ENCODE data around the gene ANXA2R. TPM values are rescaled to one million over a fixed set of nuclear protein-coding genes. Genes with fewer than 3 reads are reported as not detected.
"Not testable (repeated sequence)": the region's sequence is repeated elsewhere in the genome, so short reads cannot be mapped to it uniquely, and the experiment has no call there.

Gene ANXA2R
- total RNA-seq (1 to 10 TPM; 1.3 to 2.8 TPM), polyA plus RNA-seq (ENCODE audit: insufficient read length in 2 of 2) (1 to 10 TPM in 1 of 2 donors, under 1 TPM in 1; 0.57 to 1.2 TPM)
- long read RNA-seq, donor 1, partial matches to known transcripts: 0 of 2 reads
- long read RNA-seq, donor 1, other reads (novel, unspliced or antisense): 0 of 2 reads
- long read RNA-seq, donor 2, partial matches to known transcripts: 0 of 1 reads
- long read RNA-seq, donor 2, other reads (novel, unspliced or antisense): 0 of 1 reads
- long read RNA-seq, donor 3: 0 reads
- long read RNA-seq, donor 4, transcript ANXA2R-202 (1 exons, 1,265 nt): major isoform, 8 of 8 reads
- long read RNA-seq, donor 4, partial matches to known transcripts: 0 of 8 reads
- long read RNA-seq, donor 4, other reads (novel, unspliced or antisense): 0 of 8 reads

GRCh38 chr5:43040287-43041098 is at the start of gene ANXA2R:
Gene ANXA2R, minus strand, starts transcription at chr5:43040319. Its CDS starts 273 bp downstream, at chr5:43040046.
- peak in 4 of 6 donors; percentile 44 to 95 (median 81) for DNase-seq (ENCODE audit: low read depth in 4 of 6, low spot score in 6 of 6)

GRCh38 chr5:43086118-43086908 is 46.2 kb upstream of the ANXA2R start:
- WGBS (ENCODE audit: insufficient coverage): no CpG with 5 or more reads among the region's 5 CpGs
- not testable (repeated sequence) for DNase-seq (ENCODE audit: low read depth in 4 of 6, low spot score in 6 of 6); H3K9me3 ChIP-seq (ENCODE audit: control insufficient read depth, insufficient read depth, low read length); H3K4me3 ChIP-seq (ENCODE audit: low read depth, low read length); H3K4me1 ChIP-seq (ENCODE audit: control insufficient read depth, insufficient read depth, low read length); H3K27ac ChIP-seq (ENCODE audit: low read depth, low read length); H3K27me3 ChIP-seq (ENCODE audit: control insufficient read depth, insufficient read depth, low read length); H3K36me3 ChIP-seq (ENCODE audit: control insufficient read depth, insufficient read depth, low read length)

More at GRCh38 chr5:43040287-43041098, at the start of gene ANXA2R:
- Histone ChIP-seq H3K27ac (ENCODE audit: low read depth, low read length) (peak within 1 kb of the TSS; percentile 18), H3K27me3 (ENCODE audit: control insufficient read depth, insufficient read depth, low read length) (peaks cover 93% of the 10 kb centered on the region), H3K4me3 (ENCODE audit: low read depth, low read length) (peak within 1 kb of the TSS; percentile 51), H3K4me1 (ENCODE audit: control insufficient read depth, insufficient read depth, low read length) (peaks cover 44% of the 10 kb centered on the region), H3K36me3 (ENCODE audit: control insufficient read depth, insufficient read depth, low read length) (no peaks in the 10 kb centered on the region), H3K9me3 (ENCODE audit: control insufficient read depth, insufficient read depth, low read length) (no peaks in the 10 kb centered on the region)
- 3% methylated on average over 41 of the region's 47 CpGs for WGBS (ENCODE audit: insufficient coverage)

- Histone ChIP-seq H3K4me1 (ENCODE audit: control insufficient read depth, insufficient read depth, low read length) (no peaks in the 10 kb centered on the region), H3K27me3 (ENCODE audit: control insufficient read depth, insufficient read depth, low read length) (no peaks in the 10 kb centered on the region), H3K36me3 (ENCODE audit: control insufficient read depth, insufficient read depth, low read length) (peaks cover 6% of the 10 kb centered on the region), H3K9me3 (ENCODE audit: control insufficient read depth, insufficient read depth, low read length) (no peaks in the 10 kb centered on the region), H3K4me3 (ENCODE audit: low read depth, low read length) (no peak overlapping the region), H3K27ac (ENCODE audit: low read depth, low read length) (no peak overlapping the region)
- 100% methylated on average over 1 of the region's 5 CpGs for WGBS (ENCODE audit: insufficient coverage)
- DNase-seq (ENCODE audit: low read depth in 4 of 6, low spot score in 6 of 6): no peak
Observed at GRCh38 chr5:43085453-43085852, 45.3 kb upstream of the ANXA2R start.

- WGBS (ENCODE audit: insufficient coverage): no CpG with 5 or more reads among the region's 7 CpGs
- DNase-seq (ENCODE audit: low read depth in 4 of 6, low spot score in 6 of 6); H3K27me3 ChIP-seq (ENCODE audit: control insufficient read depth, insufficient read depth, low read length); H3K4me3 ChIP-seq (ENCODE audit: low read depth, low read length); H3K9me3 ChIP-seq (ENCODE audit: control insufficient read depth, insufficient read depth, low read length); H3K36me3 ChIP-seq (ENCODE audit: control insufficient read depth, insufficient read depth, low read length); H3K27ac ChIP-seq (ENCODE audit: low read depth, low read length); H3K4me1 ChIP-seq (ENCODE audit: control insufficient read depth, insufficient read depth, low read length): not testable (repeated sequence)
Observed at GRCh38 chr5:43084468-43084867, 44.3 kb upstream of the ANXA2R start.

GRCh38 chr5:43081345-43081744 is 41.2 kb upstream of the ANXA2R start:
- not testable (repeated sequence) for H3K27me3 ChIP-seq (ENCODE audit: control insufficient read depth, insufficient read depth, low read length); DNase-seq (ENCODE audit: low read depth in 4 of 6, low spot score in 6 of 6); H3K9me3 ChIP-seq (ENCODE audit: control insufficient read depth, insufficient read depth, low read length); H3K4me3 ChIP-seq (ENCODE audit: low read depth, low read length); H3K27ac ChIP-seq (ENCODE audit: low read depth, low read length); H3K4me1 ChIP-seq (ENCODE audit: control insufficient read depth, insufficient read depth, low read length)
- peaks cover 13% of the 10 kb centered on the region for H3K36me3 ChIP-seq (ENCODE audit: control insufficient read depth, insufficient read depth, low read length)
- WGBS (ENCODE audit: insufficient coverage): 89% methylated on average over 1 of the region's 2 CpGs

GRCh38 chr5:43078956-43079355 is 38.8 kb upstream of the ANXA2R start:
- no peak for DNase-seq (ENCODE audit: low read depth in 4 of 6, low spot score in 6 of 6)

GRCh38 chr5:43077446-43078191 is 37.5 kb upstream of the ANXA2R start:
- 94% methylated on average over 3 of the region's 7 CpGs for WGBS (ENCODE audit: insufficient coverage)
- DNase-seq (ENCODE audit: low read depth in 4 of 6, low spot score in 6 of 6): not testable (repeated sequence)

More at GRCh38 chr5:43078956-43079355, 38.8 kb upstream of the ANXA2R start:
- no peaks in the 10 kb centered on the region for H3K4me1 ChIP-seq (ENCODE audit: control insufficient read depth, insufficient read depth, low read length)
- H3K9me3 ChIP-seq (ENCODE audit: control insufficient read depth, insufficient read depth, low read length): no peaks in the 10 kb centered on the region
- 100% methylated on average over 2 of the region's 4 CpGs for whole genome bisulfite sequencing (ENCODE audit: insufficient coverage)
- no peak overlapping the region for H3K4me3 ChIP-seq (ENCODE audit: low read depth, low read length)
- no peaks in the 10 kb centered on the region for H3K27me3 ChIP-seq (ENCODE audit: control insufficient read depth, insufficient read depth, low read length)
- peaks cover 18% of the 10 kb centered on the region for H3K36me3 ChIP-seq (ENCODE audit: control insufficient read depth, insufficient read depth, low read length)
- H3K27ac ChIP-seq (ENCODE audit: low read depth, low read length): no peak overlapping the region

GRCh38 chr5:43075319-43076293 is 35.5 kb upstream of the ANXA2R start:
- no peak overlapping the region for H3K27ac ChIP-seq (ENCODE audit: low read depth, low read length)
- H3K4me3 ChIP-seq (ENCODE audit: low read depth, low read length): no peak overlapping the region
- WGBS (ENCODE audit: insufficient coverage): 94% methylated on average over 9 of the region's 12 CpGs
- H3K27me3 ChIP-seq (ENCODE audit: control insufficient read depth, insufficient read depth, low read length): no peaks in the 10 kb centered on the region
- peaks cover 5% of the 10 kb centered on the region for H3K4me1 ChIP-seq (ENCODE audit: control insufficient read depth, insufficient read depth, low read length)
- no peak for DNase-seq (ENCODE audit: low read depth in 4 of 6, low spot score in 6 of 6)
- peaks cover 44% of the 10 kb centered on the region for H3K36me3 ChIP-seq (ENCODE audit: control insufficient read depth, insufficient read depth, low read length)
- H3K9me3 ChIP-seq (ENCODE audit: control insufficient read depth, insufficient read depth, low read length): no peaks in the 10 kb centered on the region

More at GRCh38 chr5:43077446-43078191, 37.5 kb upstream of the ANXA2R start:
- H3K36me3 ChIP-seq (ENCODE audit: control insufficient read depth, insufficient read depth, low read length): peaks cover 25% of the 10 kb centered on the region
- not testable (repeated sequence) for H3K27me3 ChIP-seq (ENCODE audit: control insufficient read depth, insufficient read depth, low read length); H3K4me1 ChIP-seq (ENCODE audit: control insufficient read depth, insufficient read depth, low read length); H3K9me3 ChIP-seq (ENCODE audit: control insufficient read depth, insufficient read depth, low read length); H3K27ac ChIP-seq (ENCODE audit: low read depth, low read length); H3K4me3 ChIP-seq (ENCODE audit: low read depth, low read length)

Measured in spinal cord (tissue), 10 donors.